HepG2 (cell line): ENCODE measurements around the gene MOCS2.
"Not testable (repeated sequence)": the region's sequence is repeated elsewhere in the genome, so short reads cannot be mapped to it uniquely, and the experiment has no call there.

Experiments
- CREBL2 ChIP-seq: sonication (generic); formaldehyde crosslinking; IDR thresholded peaks from 2 replicates; pipeline ENCODE4 v1.8.1; 2023; ENCODE audit warnings: missing genetic modification reagents, mild to moderate bottlenecking, borderline replicate concordance
- DDIT3 ChIP-seq: sonication (generic); formaldehyde crosslinking; IDR thresholded peaks from 2 replicates; pipeline ENCODE4 v1.4.0; 2020; ENCODE audit warnings: mild to moderate bottlenecking, missing genetic modification reagents
- ELF1 ChIP-seq: sonication (generic); formaldehyde crosslinking; IDR thresholded peaks from 2 replicates; pipeline ENCODE4 v1.4.0; 2020; ENCODE audit warnings: missing genetic modification reagents
- ETV6 ChIP-seq: sonication (generic); formaldehyde crosslinking; conservative IDR thresholded peaks from 2 replicates; pipeline ENCODE4 v1.4.0; 2020; ENCODE audit warnings: missing genetic modification reagents
- HIVEP1 ChIP-seq: sonication (generic); formaldehyde crosslinking; IDR thresholded peaks from 2 replicates; pipeline ENCODE4 v1.4.0; 2020; ENCODE audit warnings: mild to moderate bottlenecking, missing genetic modification reagents
- MAX ChIP-seq: IDR thresholded peaks from 2 replicates; pipeline ENCODE4 v1.6.1; 2012; ENCODE audit warnings: inconsistent platforms
- SMAD1 ChIP-seq: sonication (generic); formaldehyde crosslinking; IDR thresholded peaks from 2 replicates; pipeline ENCODE4 v1.4.0; 2020; ENCODE audit warnings: missing genetic modification reagents, low read depth, mild to moderate bottlenecking, borderline replicate concordance
- SUZ12 ChIP-seq: fragments of 150-350 bp; IDR thresholded peaks from 2 replicates; pipeline ENCODE4 v1.6.1; 2014; ENCODE audit warnings: low read depth, low read length
- TERF1 ChIP-seq: sonication (generic); formaldehyde crosslinking; IDR thresholded peaks from 2 replicates; pipeline ENCODE4 v1.8.0; 2022; ENCODE audit warnings: mild to moderate bottlenecking, missing genetic modification reagents, moderate library complexity
- TFE3 ChIP-seq: IDR thresholded peaks from 2 replicates; pipeline ENCODE4 v1.6.1; 2016
- ZHX2 ChIP-seq, 2 experiments: sonication (generic) in 1 of 2; formaldehyde crosslinking in 1 of 2; IDR thresholded peaks; 2 replicates each; pipeline versions ENCODE4 v1.6.1 to v1.9.0; 2014 to 2022; ENCODE audit warnings: antibody characterized with exemption in 1 of 2, borderline replicate concordance in 1 of 2, inconsistent platforms in 1 of 2, low read depth in 1 of 2, missing genetic modification reagents in 1 of 2
- ZNF367 ChIP-seq: sonication (generic); formaldehyde crosslinking; IDR thresholded peaks from 2 replicates; pipeline ENCODE4 v1.4.0; 2020; ENCODE audit warnings: missing genetic modification reagents, borderline replicate concordance
- TF ChIP-seq, protein P1 (sequence below): IDR thresholded peaks from 2 replicates; pipeline ENCODE4 v1.6.1; 2016; ENCODE audit warnings: missing biosample characterization, missing genetic modification reagents, low read depth

- TF ChIP-seq, protein P1, sequence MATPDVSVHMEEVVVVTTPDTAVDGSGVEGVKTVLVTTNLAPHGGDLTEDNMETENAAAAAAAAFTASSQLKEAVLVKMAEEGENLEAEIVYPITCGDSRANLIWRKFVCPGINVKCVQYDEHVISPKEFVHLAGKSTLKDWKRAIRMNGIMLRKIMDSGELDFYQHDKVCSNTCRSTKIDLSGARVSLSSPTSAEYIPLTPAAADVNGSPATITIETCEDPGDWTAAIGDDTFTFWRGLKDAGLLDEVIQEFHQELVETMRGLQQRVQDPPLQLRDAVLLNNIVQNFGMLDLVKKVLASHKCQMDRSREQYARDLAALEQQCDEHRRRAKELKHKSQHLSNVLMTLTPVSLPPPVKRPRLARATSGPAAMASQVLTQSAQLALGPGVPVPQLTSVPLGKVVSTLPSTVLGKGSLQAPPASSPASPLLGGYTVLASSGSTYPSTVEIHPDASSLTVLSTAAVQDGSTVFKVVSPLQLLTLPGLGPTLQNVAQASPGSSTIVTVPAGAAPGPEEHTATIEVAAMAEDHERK (CRISPR knock-in tag): not testable (repeated sequence)
- TF ChIP-seq DDIT3; HIVEP1 (CRISPR knock-in tag); SMAD1 (CRISPR knock-in tag); ETV6 (CRISPR knock-in tag); SUZ12; CREBL2 (CRISPR knock-in tag); ZNF367 (CRISPR knock-in tag); ELF1 (CRISPR knock-in tag); TERF1; TFE3; MAX; ZHX2 (IDR thresholded peaks at IDR 0.05; ENCODE audit: low read depth); ZHX2 (CRISPR knock-in tag; IDR thresholded peaks at IDR 0.05; ENCODE audit: borderline replicate concordance): not testable (repeated sequence)
These were observed 2.8 kb upstream of the MOCS2 start for GRCh38 chr5:53112307-53112706.
